Subcutaneous adipose tissue (tissue), 4 donors: ENCODE data around the gene ALPG. TPM values are rescaled to one million over a fixed set of nuclear protein-coding genes. Genes with fewer than 3 reads are reported as not detected.

Source experiments
- CTCF ChIP-seq: fragments of 450-650 bp; IDR thresholded peaks from one replicate; pipeline ENCODE4 v1.5.1; 2016; ENCODE audit warnings: low read depth, mild to moderate bottlenecking, control low read depth, antibody characterized with exemption, moderate library complexity
- total RNA-seq, 4 donors: library from RNA; depleted of rRNA; stranded (reverse); fragments of >200 nt; gene quantifications; one replicate each; pipeline ENCODE4 v1.1.0, GENCODE V29; 2016

ALPG gene
- total RNA-seq, 4 donors from 2014 or later: not detected

DNA sequence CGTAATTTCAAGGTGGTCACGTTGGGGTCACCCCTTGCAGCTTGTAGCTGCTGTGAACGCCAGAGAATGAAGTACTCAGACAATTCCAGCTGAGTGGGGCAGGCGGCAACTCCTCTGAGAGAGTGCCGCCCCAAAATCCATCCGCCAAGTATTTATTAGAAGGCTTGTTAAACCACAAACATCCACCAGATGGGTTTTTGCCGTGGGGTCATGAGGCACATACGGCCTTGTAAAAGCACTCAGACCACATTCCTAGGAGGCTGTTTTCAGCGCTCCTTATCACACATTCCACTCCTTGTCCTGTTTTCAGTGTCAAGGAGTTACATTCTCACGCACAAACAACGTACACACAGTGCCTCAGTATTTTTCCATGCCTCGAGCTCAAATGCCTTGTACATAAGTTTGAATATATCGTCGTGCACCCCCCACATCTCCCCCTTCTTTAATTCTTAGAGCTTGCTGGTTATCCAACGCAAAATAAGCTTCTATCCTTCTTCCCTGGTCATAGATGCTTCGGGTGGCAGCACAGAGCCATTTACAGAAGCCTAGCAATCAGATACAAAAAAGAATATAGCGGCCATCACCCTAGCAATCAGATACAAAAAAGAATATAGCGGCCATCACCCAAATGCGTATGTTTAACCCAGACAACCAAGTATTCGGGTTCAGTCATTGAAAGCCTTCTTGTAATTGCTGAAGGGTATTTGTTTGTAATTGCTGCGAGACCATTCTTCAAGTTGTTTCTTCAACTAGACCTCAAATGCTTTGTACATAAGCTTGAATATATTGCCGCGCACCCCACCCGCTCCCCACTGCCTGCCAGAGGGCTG lies 20.8 kb upstream of the ALPG start:
- no peak for TF ChIP-seq CTCF

DNA sequence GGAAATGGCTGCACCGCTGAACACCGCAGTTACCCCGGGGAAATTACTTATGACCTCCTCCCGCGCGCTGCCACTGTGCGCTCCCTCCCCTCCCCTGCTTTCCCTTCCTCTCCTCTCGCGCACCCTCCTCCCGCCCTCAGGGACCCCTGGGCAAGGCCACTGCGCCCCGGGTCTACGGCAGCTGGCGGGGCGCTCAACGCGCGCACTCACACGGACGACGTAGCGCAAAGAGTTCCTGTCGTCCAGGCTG lies 20.2 kb upstream of the ALPG start:
- TF ChIP-seq CTCF: no peak

GRCh38 chr2:232386740-232387450 lies 19.7 kb upstream of the ALPG start:
- TF ChIP-seq CTCF: no peak

GRCh38 chr2:232387451-232388171 lies 19.0 kb upstream of the ALPG start:
- no peak for TF ChIP-seq CTCF

DNA sequence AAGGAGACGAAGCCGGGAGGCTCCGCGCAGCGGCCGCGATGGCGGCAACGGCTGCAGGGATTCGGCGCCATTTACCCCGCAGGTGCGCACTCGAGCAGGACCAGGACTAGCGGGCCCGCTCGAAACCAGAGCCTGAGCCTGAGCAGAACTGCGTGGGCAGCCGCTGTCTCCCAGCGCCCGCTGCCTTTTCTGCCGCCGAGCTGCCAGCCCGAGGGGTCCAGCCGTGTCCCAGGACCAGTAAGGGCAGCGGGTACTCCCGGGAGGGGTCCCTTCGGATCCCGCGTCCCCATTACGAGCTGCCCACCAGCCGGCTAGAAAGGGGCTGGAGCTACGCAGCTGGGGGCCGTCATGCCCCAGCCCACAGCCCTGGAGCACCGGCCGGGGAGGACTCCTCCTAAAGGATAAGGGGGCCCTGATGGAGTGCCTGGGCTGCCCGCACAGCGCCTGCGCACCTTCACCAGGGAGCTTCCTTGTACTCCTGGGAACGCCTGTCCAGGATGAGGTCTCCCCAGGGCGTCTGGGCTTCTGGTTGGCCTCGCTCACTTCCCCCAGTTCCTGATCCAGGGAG lies 18.2 kb upstream of the ALPG start:
- no peak for TF ChIP-seq CTCF

GRCh38 chr2:232389327-232389726 lies 17.3 kb upstream of the ALPG start:
- no peak for TF ChIP-seq CTCF

DNA sequence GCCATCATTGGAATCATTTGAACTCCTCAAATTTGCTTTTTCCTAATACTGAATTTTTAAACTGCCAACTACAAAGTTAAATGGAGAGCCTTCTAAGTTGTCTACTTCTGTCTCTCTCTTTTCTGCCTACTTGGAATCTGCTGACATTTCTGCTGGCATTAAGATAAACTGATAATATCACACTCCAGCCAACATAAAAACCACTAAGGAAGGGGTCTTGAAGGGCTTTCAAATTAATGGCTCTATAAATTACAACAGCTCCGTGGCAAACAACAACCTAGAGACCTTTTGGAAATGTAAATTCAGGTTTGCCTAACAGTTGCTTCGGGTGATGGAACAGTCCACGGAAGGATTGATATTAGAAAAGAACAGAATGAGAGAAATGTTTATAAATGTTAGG lies 16.0 kb upstream of the ALPG start:
- TF ChIP-seq CTCF: no peak
